AG10803 (cell line): Measurements from ENCODE around the gene COL24A1.

Experiments used
- DNase-seq: peaks from one replicate; pipeline ENCODE4 v3.0.0; 2010; ENCODE audit warnings: low read depth
- H3K4me3 ChIP-seq: 2 replicates; pipeline ENCODE4 v1.5.1; 2011; ENCODE audit warnings: mild to moderate bottlenecking, low read length, control low read depth
- TF ChIP-seq, protein P1 (sequence below): conservative IDR thresholded peaks from 2 replicates; pipeline ENCODE4 v1.5.1; 2011; ENCODE audit warnings: mild to moderate bottlenecking, low read length, control low read depth, inconsistent platforms

Gene COL24A1

DNA sequence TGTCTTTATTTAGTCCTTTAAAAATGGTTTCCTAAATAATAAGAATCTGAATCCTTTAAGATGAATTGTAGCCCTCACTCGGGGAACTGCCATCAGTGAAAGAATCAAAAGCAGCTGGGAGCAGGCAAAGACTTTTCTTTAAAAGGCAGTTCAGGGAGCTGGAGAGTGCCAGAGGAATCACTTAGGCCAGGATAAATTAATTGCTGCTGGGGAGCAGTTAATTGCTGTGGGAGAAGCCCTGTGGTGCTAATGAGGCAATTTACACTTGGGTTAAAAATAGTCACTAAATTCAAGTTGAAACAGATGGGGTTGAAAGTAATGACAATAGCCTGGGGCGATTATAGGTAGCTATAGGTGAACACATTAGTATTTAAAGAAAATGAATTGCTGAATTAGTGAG is 38.7 kb upstream of the COL24A1 start:
- DNase-seq = no peak
- H3K4me3 ChIP-seq = no peak overlapping the region
- TF ChIP-seq, protein P1, sequence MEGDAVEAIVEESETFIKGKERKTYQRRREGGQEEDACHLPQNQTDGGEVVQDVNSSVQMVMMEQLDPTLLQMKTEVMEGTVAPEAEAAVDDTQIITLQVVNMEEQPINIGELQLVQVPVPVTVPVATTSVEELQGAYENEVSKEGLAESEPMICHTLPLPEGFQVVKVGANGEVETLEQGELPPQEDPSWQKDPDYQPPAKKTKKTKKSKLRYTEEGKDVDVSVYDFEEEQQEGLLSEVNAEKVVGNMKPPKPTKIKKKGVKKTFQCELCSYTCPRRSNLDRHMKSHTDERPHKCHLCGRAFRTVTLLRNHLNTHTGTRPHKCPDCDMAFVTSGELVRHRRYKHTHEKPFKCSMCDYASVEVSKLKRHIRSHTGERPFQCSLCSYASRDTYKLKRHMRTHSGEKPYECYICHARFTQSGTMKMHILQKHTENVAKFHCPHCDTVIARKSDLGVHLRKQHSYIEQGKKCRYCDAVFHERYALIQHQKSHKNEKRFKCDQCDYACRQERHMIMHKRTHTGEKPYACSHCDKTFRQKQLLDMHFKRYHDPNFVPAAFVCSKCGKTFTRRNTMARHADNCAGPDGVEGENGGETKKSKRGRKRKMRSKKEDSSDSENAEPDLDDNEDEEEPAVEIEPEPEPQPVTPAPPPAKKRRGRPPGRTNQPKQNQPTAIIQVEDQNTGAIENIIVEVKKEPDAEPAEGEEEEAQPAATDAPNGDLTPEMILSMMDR = no peak

DNA sequence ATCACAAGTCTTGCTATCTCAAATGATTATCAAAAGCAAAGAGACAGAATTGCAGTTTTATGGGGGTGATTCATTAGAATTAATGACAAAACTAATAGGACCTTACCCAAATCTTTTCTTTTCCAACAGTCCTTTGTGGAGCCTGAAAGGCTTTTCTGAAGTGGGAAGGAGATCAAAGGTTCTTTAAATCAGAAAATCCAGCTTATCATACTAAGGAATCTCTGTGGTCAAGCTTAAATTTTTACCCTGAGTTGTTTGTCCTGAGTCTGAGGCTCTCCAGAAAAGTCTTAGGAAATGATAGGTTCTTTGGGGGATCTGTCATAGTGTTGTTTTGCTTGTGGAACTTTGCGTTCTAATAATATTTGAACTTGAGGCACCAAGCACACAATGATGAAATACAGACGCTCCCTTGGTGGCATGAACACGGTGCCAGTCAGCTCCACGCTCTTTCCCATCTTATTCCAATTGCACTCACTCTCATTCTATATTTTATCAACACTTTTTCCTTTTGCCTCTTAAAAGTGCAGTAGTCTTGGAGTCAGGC is 38.0 kb upstream of the COL24A1 start:
- no peak overlapping the region for H3K4me3 ChIP-seq
- no peak for DNase-seq
- TF ChIP-seq, protein P1 = no peak

DNA sequence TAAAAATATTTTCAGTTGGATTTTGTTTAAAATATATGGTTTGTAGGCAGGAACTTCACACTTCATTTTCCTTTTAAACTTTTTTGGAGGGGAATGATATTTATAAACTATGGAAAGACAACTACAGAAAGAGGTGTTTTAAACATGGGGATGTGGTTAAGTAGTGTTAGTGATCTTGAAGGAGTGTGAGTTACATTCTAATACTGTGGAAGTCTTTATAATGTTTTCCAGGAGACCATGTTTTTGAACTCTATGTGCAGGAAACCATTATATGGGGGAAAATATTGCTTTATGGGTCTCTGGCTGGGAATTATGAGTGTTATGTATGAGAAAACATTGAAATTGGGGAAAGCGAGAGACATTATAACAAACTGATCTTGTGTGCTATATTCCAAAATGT is 35.8 kb upstream of the COL24A1 start:
- DNase-seq = no peak
- H3K4me3 ChIP-seq = no peak overlapping the region
- TF ChIP-seq, protein P1 = no peak

DNA sequence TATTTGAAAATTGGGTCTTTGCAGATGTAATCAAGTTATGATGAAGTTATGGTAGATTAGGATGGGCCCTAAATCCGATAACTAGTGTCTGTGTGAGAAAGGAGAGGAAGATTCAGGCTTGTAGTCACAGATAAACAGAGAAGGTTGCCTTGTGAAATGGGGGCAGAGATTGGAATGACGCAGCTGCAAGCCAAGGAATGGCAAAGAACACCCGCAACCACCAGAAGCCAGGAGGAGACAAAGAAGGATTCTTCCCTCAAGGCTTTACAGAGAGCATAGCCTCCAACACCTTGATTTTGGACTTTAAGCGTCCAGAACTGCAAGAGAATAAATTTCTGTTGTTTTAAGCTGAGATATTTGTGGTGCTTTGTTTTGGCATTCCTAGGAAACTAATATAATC is 35.4 kb upstream of the COL24A1 start:
- H3K4me3 ChIP-seq = no peak overlapping the region
- TF ChIP-seq, protein P1 = no peak
- DNase-seq = no peak

DNA sequence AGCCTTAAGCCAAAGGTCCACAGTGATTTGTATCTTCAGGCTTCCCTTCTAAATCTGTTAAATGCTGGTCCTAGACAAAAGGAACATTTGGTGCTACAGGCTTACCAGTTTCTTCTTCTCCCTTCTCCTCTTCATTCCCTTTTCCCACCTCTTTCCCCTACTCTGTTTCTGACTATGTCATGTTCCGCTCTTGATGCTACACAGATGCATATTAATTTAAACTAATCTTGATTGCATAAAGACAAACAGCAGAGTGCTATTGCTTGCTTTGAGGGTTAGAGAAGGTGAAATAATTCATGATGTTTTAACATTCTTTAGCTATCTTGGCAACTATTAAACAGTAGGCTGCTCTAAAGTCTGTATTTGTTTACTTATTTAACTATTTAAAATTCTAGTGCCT is 34.3 kb upstream of the COL24A1 start:
- H3K4me3 ChIP-seq = no peak overlapping the region
- no peak for DNase-seq
- TF ChIP-seq, protein P1 = no peak

DNA sequence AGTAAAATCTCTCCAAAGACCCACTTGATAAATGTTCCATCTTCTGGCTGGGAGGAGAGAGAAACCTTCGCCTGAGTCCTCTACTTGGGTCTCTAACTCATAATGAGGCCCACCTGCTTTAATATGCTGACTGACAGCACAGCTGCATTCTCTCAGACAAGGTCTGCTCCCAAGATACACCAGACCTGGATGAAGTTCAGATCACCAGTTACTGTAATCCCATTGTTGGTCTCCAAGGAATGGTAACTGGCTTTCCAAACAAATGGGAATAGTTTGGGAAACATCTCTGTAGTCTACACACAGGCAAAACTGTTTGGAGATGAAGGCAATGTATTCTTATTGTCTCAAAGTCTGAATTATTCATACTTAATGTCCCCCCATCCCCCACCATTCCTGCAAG is 27.9 kb upstream of the COL24A1 start:
- TF ChIP-seq, protein P1 = no peak
- no peak overlapping the region for H3K4me3 ChIP-seq
- no peak for DNase-seq

DNA sequence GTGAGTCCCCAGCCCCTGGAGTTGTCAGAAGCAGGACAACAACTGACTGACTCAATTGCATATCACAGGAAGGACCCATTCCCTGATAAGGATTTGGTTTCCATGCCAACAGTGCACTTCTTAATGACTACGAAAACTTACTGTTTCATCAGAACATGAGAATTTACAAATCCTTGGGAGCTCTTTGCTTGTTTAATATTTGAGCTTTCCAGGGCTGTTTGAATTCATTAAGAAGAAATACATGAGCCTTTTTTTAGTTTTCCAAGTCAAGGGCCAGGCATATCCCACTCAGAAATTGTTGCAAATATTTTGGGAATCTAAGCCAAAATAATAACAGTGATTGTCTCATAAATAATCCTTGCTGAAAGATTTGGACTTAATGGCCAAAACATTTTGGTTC is 27.2 kb upstream of the COL24A1 start:
- no peak for DNase-seq
- H3K4me3 ChIP-seq = no peak overlapping the region
- TF ChIP-seq, protein P1 = no peak
